ENCODE measurements around the gene MAN2A2.

DNA sequence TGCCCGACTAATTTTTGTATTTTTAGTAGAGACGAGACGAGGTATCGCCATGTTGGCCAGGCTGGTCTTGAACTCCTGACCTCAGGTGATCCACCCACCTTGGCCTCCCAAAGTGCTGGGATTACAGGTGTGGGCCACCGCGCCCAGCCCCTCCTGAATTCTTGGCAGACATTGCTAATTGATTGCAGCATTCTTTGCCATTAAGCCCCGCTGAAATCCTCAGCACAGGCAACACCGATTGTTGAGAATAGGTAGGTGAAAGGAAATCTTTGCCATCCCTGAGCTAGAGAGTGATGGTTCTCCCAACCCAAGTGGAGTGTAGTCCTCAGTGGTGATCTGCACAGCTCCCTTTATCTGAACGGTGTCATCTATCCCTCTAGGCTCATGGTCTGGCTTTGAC, 1.6 kb downstream of the MAN2A2 start:
- TF ChIP-seq EZH2 (IDR thresholded peaks at IDR 0.05; ENCODE audit: borderline replicate concordance, low read depth, low read length, severe bottlenecking) (no peak), FOS (IDR thresholded peaks at IDR 0.05; ENCODE audit: borderline replicate concordance, insufficient read depth, low read length) (no peak)
